H9 (cell line): ENCODE results near the gene TUBGCP5. TPM values are rescaled to one million over a fixed set of nuclear protein-coding genes. Genes with fewer than 3 reads are reported as not detected.

Experiments used
- DNase-seq: peaks from one replicate; pipeline ENCODE4 v3.0.0-alpha.2; 2017
- H2AFZ ChIP-seq: one replicate; pipeline ENCODE4 v1.6.1; 2013; ENCODE audit warnings: mild to moderate bottlenecking, low read length, control low read depth, moderate library complexity
- H2AK5ac ChIP-seq: 2 replicates; pipeline ENCODE4 v1.6.1; 2013; ENCODE audit warnings: low read length, control low read depth, mixed read lengths; ENCODE audit not compliant: insufficient read length
- H2BK120ac ChIP-seq: one replicate; pipeline ENCODE4 v1.6.1; 2013; ENCODE audit warnings: low read depth, mild to moderate bottlenecking, low read length, control low read depth, inconsistent platforms; ENCODE audit not compliant: poor library complexity, severe bottlenecking
- H2BK12ac ChIP-seq: 2 replicates; pipeline ENCODE4 v1.6.1; 2013; ENCODE audit warnings: low read length, control low read depth, mixed read lengths, low read depth; ENCODE audit not compliant: insufficient read length
- H2BK15ac ChIP-seq: 2 replicates; pipeline ENCODE4 v1.6.1; 2013; ENCODE audit warnings: low read depth, low read length, control low read depth
- H2BK20ac ChIP-seq: one replicate; pipeline ENCODE4 v1.6.1; 2013; ENCODE audit warnings: low read depth, mild to moderate bottlenecking, low read length, control low read depth, inconsistent platforms; ENCODE audit not compliant: poor library complexity, severe bottlenecking
- H2BK5ac ChIP-seq: 2 replicates; pipeline ENCODE4 v1.6.1; 2013; ENCODE audit warnings: low read length, control low read depth, mixed read lengths; ENCODE audit not compliant: insufficient read length
- H3K14ac ChIP-seq: 2 replicates; pipeline ENCODE4 v1.6.1; 2013; ENCODE audit warnings: low read length, control low read depth; ENCODE audit not compliant: insufficient read depth
- H3K18ac ChIP-seq: 2 replicates; pipeline ENCODE4 v1.6.1; 2013; ENCODE audit warnings: low read depth, mild to moderate bottlenecking, mixed read lengths, low read length, control low read depth; ENCODE audit not compliant: insufficient read length
- H3K23ac ChIP-seq: 2 replicates; pipeline ENCODE4 v1.6.1; 2013; ENCODE audit warnings: low read length, control low read depth, mixed read lengths, low read depth; ENCODE audit not compliant: insufficient read length
- H3K23me2 ChIP-seq: 2 replicates; pipeline ENCODE4 v1.6.1; 2013; ENCODE audit warnings: low read depth, mild to moderate bottlenecking, mixed read lengths, low read length, control low read depth; ENCODE audit not compliant: insufficient read length, poor library complexity, severe bottlenecking
- H3K27ac ChIP-seq: 2 replicates; pipeline ENCODE4 v1.5.1; 2013; ENCODE audit warnings: low read length, control low read depth, mixed read lengths, low read depth; ENCODE audit not compliant: insufficient read length
- H3K27me3 ChIP-seq: 2 replicates; pipeline ENCODE4 v1.6.1; 2013; ENCODE audit warnings: low read length, control low read depth, inconsistent platforms; ENCODE audit not compliant: insufficient read depth
- H3K4ac ChIP-seq: 2 replicates; pipeline ENCODE4 v1.6.1; 2013; ENCODE audit warnings: low read depth, mild to moderate bottlenecking, control low read depth, inconsistent platforms, low read length, moderate library complexity
- H3K4me1 ChIP-seq: 2 replicates; pipeline ENCODE4 v1.6.1; 2013; ENCODE audit warnings: low read length, control low read depth, inconsistent platforms; ENCODE audit not compliant: insufficient read depth
- H3K4me2 ChIP-seq: 2 replicates; pipeline ENCODE4 v1.6.1; 2013; ENCODE audit warnings: low read length, control low read depth, mixed read lengths; ENCODE audit not compliant: insufficient read length, insufficient read depth
- H3K56ac ChIP-seq: 2 replicates; pipeline ENCODE4 v1.6.1; 2013; ENCODE audit warnings: low read depth, mild to moderate bottlenecking, mixed read lengths, low read length, control low read depth; ENCODE audit not compliant: insufficient read length
- H3K79me1 ChIP-seq: 2 replicates; pipeline ENCODE4 v1.6.1; 2013; ENCODE audit warnings: low read depth, mild to moderate bottlenecking, moderate library complexity, low read length, control low read depth, inconsistent platforms; ENCODE audit not compliant: insufficient read depth, poor library complexity, severe bottlenecking
- H3K79me2 ChIP-seq: 2 replicates; pipeline ENCODE4 v1.6.1; 2013; ENCODE audit warnings: low read length, control low read depth, inconsistent platforms; ENCODE audit not compliant: insufficient read depth
- H3K9ac ChIP-seq: 2 replicates; pipeline ENCODE4 v1.6.1; 2013; ENCODE audit warnings: low read length, control low read depth, mixed read lengths; ENCODE audit not compliant: insufficient read length; ENCODE audit errors: extremely low read depth
- H3K9me3 ChIP-seq: one replicate; pipeline ENCODE4 v1.6.1; 2013; ENCODE audit warnings: low read depth, low read length, inconsistent platforms; ENCODE audit not compliant: control insufficient read depth
- H3T11ph ChIP-seq: one replicate; pipeline ENCODE4 v1.6.1; 2013; ENCODE audit warnings: mild to moderate bottlenecking, low read length, control low read depth, inconsistent platforms
- H4K20me1 ChIP-seq: one replicate; pipeline ENCODE4 v1.6.1; 2013; ENCODE audit not compliant: control insufficient read depth, insufficient read length, insufficient read depth
- H4K5ac ChIP-seq: 2 replicates; pipeline ENCODE4 v1.6.1; 2013; ENCODE audit warnings: low read depth, mild to moderate bottlenecking, mixed read lengths, low read length, control low read depth; ENCODE audit not compliant: insufficient read length
- H4K8ac ChIP-seq: replicated peaks from 2 replicates; pipeline ENCODE4 v1.6.1; 2013; ENCODE audit warnings: low read length, control low read depth, mixed read lengths, low read depth; ENCODE audit not compliant: insufficient read length
- H4K91ac ChIP-seq: 2 replicates; pipeline ENCODE4 v1.6.1; 2013; ENCODE audit warnings: low read depth, mild to moderate bottlenecking, moderate library complexity, mixed read lengths, low read length, control low read depth; ENCODE audit not compliant: insufficient read length
- H3K27ac Mint-ChIP-seq, 3 experiments: 2 replicates in 2 of 3; 3 replicates in 1 of 3; pipeline ENCODE4 v1.8.0; 2020 to 2021; ENCODE audit warnings: mixed read lengths in 3 of 3, mild to moderate bottlenecking in 1 of 3, moderate library complexity in 1 of 3
- H3K27me3 Mint-ChIP-seq: 2 replicates; pipeline ENCODE4 v1.8.0; 2021; ENCODE audit warnings: low read depth, mild to moderate bottlenecking, moderate library complexity, mixed read lengths
- H3K36me3 Mint-ChIP-seq, 3 experiments: 2 replicates in 2 of 3; 3 replicates in 1 of 3; pipeline ENCODE4 v1.8.0; 2020 to 2021; ENCODE audit warnings: low read depth in 3 of 3, mixed read lengths in 3 of 3; ENCODE audit not compliant: insufficient read depth in 1 of 3
- H3K4me1 Mint-ChIP-seq, 2 experiments: 2 replicates each; pipeline ENCODE4 v1.8.0; 2020; ENCODE audit warnings: mixed read lengths in 2 of 2
- H3K4me3 Mint-ChIP-seq, 2 experiments: 2 replicates in 1 of 2; 3 replicates in 1 of 2; pipeline ENCODE4 v1.8.0; 2020 to 2021; ENCODE audit warnings: mild to moderate bottlenecking in 2 of 2, mixed read lengths in 2 of 2, moderate library complexity in 1 of 2
- H3K9me3 Mint-ChIP-seq, 2 experiments: 2 replicates in 1 of 2; 3 replicates in 1 of 2; pipeline ENCODE4 v1.8.0; 2020; ENCODE audit warnings: mild to moderate bottlenecking in 2 of 2, mixed read lengths in 2 of 2, moderate library complexity in 1 of 2
- WGBS: extraction: QIAGEN DNeasy Blood & Tissue Kit; methylation state at CpG from one replicate; pipeline ENCODE4 v1.1.7; 2013; ENCODE audit warnings: missing lambda C conversion rate, low lambda C conversion rate, mixed read lengths; ENCODE audit not compliant: insufficient read length; ENCODE audit errors: extremely low coverage; 5-methylcytosine and 5-hydroxymethylcytosine counted together
- total RNA-seq: library from RNA; stranded (reverse); gene quantifications from 2 replicates; pipeline ENCODE4 v1.2.1, GENCODE V29; 2021
- TF ChIP-seq, protein P1 (sequence below): fragments of 200-600 bp; sonication (generic); conservative IDR thresholded peaks from 3 replicates; pipeline ENCODE4 v1.8.0; 2021; ENCODE audit warnings: antibody characterized with exemption, mild to moderate bottlenecking

The TUBGCP5 gene
- total RNA-seq, 1 experiment from 2014 or later = 15.3 TPM

DNA sequence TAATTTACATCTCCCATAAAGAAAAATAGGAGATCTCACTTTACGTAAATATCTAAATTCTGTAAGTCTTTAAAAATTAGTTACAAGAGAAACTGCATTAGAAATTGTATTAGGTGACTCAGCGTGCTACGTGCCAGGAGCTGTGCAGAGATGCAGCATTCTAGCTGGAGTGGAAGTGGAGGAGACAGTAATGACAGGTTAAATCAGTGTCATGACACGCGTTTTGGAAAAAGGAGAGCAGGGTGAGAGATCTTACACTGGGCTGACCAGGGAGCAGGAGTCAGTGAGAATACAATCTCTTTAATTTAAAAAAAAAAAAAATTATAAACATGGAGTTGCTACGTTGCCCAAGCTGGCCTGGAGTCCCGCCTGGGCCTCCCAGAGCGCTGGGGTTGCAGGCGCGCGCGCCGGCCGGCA, 635 bp downstream of the TUBGCP5 start:
- Histone ChIP-seq H2BK12ac (no peak overlapping the region), H2BK20ac (no peak overlapping the region), H3K14ac (no peak overlapping the region), H2AK5ac (no peak overlapping the region), H2AFZ (no peak overlapping the region), H4K8ac (no peak overlapping the region), H3K4ac (no peak overlapping the region), H3K4me2 (peak overlapping the region; percentile 96), H3K18ac (no peak overlapping the region), H3K27ac (no peak overlapping the region), H3K56ac (no peak overlapping the region), H3K79me1 (no peaks in the 10 kb centered on the region), H3K9me3 (no peaks in the 10 kb centered on the region), H3K9ac (peak overlapping the region; percentile 97), H3K23me2 (peaks cover 9% of the 10 kb centered on the region), H2BK120ac (no peak overlapping the region), H3K79me2 (peaks cover 2% of the 10 kb centered on the region; the same call in 1 of the 2 replicates), H4K91ac (no peak overlapping the region), H3K27me3 (no peaks in the 10 kb centered on the region), H2BK5ac (no peak overlapping the region), H4K20me1 (no peaks in the 10 kb centered on the region), H3K4me1 (no peaks in the 10 kb centered on the region), H4K5ac (no peak overlapping the region), H2BK15ac (no peak overlapping the region), H3K23ac (no peak overlapping the region), H3T11ph (no peak overlapping the region)
- TF ChIP-seq, protein P1, sequence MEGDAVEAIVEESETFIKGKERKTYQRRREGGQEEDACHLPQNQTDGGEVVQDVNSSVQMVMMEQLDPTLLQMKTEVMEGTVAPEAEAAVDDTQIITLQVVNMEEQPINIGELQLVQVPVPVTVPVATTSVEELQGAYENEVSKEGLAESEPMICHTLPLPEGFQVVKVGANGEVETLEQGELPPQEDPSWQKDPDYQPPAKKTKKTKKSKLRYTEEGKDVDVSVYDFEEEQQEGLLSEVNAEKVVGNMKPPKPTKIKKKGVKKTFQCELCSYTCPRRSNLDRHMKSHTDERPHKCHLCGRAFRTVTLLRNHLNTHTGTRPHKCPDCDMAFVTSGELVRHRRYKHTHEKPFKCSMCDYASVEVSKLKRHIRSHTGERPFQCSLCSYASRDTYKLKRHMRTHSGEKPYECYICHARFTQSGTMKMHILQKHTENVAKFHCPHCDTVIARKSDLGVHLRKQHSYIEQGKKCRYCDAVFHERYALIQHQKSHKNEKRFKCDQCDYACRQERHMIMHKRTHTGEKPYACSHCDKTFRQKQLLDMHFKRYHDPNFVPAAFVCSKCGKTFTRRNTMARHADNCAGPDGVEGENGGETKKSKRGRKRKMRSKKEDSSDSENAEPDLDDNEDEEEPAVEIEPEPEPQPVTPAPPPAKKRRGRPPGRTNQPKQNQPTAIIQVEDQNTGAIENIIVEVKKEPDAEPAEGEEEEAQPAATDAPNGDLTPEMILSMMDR = no peak
- no CpG with 5 or more reads among the region's 14 CpGs for WGBS
- peaks cover 19 to 26% (median 19%) of the 10 kb centered on the region in 3 experiments for H3K36me3 Mint-ChIP-seq
- peaks cover 4% of the 10 kb centered on the region; the same call in 1 of the 2 replicates for H3K27me3 Mint-ChIP-seq
- peaks cover 4 to 5% of the 10 kb centered on the region in 2 experiments; a peak in 2 of 4 replicates for H3K4me1 Mint-ChIP-seq
- peak overlapping the region in 2 of 3 experiments; percentile 80 to 83; a peak in 5 of 7 replicates for H3K27ac Mint-ChIP-seq
- H3K9me3 Mint-ChIP-seq = peaks cover 2 to 14% of the 10 kb centered on the region in 2 experiments; a peak in 3 of 5 replicates
- H3K4me3 Mint-ChIP-seq = peak overlapping the region; percentile 81 to 96
- DNase-seq = no peak
